K562 (cell line): ENCODE results near the gene NSUN3. TPM values are rescaled to one million over a fixed set of nuclear protein-coding genes. Genes with fewer than 3 reads are reported as not detected.
A peak's percentile ranks its signal among the peaks of the same experiment; 100 is the strongest.

Experiments
- BCLAF1 ChIP-seq, 2 experiments: fragments of 450-650 bp in 1 of 2; IDR thresholded peaks; 2 replicates each; pipeline ENCODE4 v1.6.1; 2011 to 2017; ENCODE audit warnings: low read depth in 2 of 2, antibody characterized with exemption in 1 of 2, borderline replicate concordance in 1 of 2, low read length in 1 of 2, mild to moderate bottlenecking in 1 of 2, mixed read lengths in 1 of 2; ENCODE audit not compliant: control insufficient read depth in 1 of 2
- FOXJ3 ChIP-seq: sonication (generic); formaldehyde crosslinking; IDR thresholded peaks from 2 replicates; pipeline ENCODE4 v1.4.0; 2020; ENCODE audit warnings: mild to moderate bottlenecking, missing genetic modification reagents
- FOXK2 ChIP-seq, 2 experiments: fragments of 450-650 bp; IDR thresholded peaks in 1 of 2; conservative IDR thresholded peaks in 1 of 2; 2 replicates each; pipeline ENCODE4 v1.6.1; 2016; ENCODE audit warnings: low read depth in 2 of 2, mild to moderate bottlenecking in 1 of 2
- FOXP1 ChIP-seq: sonication (generic); formaldehyde crosslinking; IDR thresholded peaks from 2 replicates; pipeline ENCODE4 v1.8.0; 2022; ENCODE audit warnings: mild to moderate bottlenecking, missing genetic modification reagents
- GATAD2B ChIP-seq: fragments of 450-650 bp; IDR thresholded peaks from 2 replicates; pipeline ENCODE4 v1.6.1; 2017; ENCODE audit warnings: mild to moderate bottlenecking, borderline replicate concordance
- LEF1 ChIP-seq: fragments of 450-650 bp; IDR thresholded peaks from 2 replicates; pipeline ENCODE4 v1.6.1; 2016; ENCODE audit warnings: mild to moderate bottlenecking
- MAZ ChIP-seq, 2 experiments: fragments of 450-650 bp in 1 of 2; sonication (generic) in 1 of 2; formaldehyde crosslinking; IDR thresholded peaks in 1 of 2; conservative IDR thresholded peaks in 1 of 2; 2 replicates each; pipeline versions ENCODE4 v1.4.0 to v1.5.0; 2020; ENCODE audit warnings: mild to moderate bottlenecking in 1 of 2, missing genetic modification reagents in 1 of 2
- MIER1 ChIP-seq: fragments of 450-650 bp; IDR thresholded peaks from 2 replicates; pipeline ENCODE4 v1.6.1; 2016; ENCODE audit warnings: antibody characterized with exemption, mild to moderate bottlenecking, low read depth
- MTA3 ChIP-seq: fragments of 450-650 bp; formaldehyde crosslinking; IDR thresholded peaks from 2 replicates; pipeline ENCODE4 v1.6.1; 2017; ENCODE audit warnings: mild to moderate bottlenecking, borderline replicate concordance
- PCBP2 ChIP-seq: fragments of 200-400 bp; formaldehyde crosslinking; IDR thresholded peaks from 2 replicates; pipeline ENCODE4 v1.6.1; 2018; ENCODE audit warnings: low read length, low read depth, mild to moderate bottlenecking, moderate library complexity; ENCODE audit not compliant: poor library complexity, severe bottlenecking
- RBFOX2 ChIP-seq: fragments of 200-400 bp; formaldehyde crosslinking; IDR thresholded peaks from 2 replicates; pipeline ENCODE4 v1.6.1; 2017; ENCODE audit warnings: low read depth, mild to moderate bottlenecking, low read length, moderate library complexity
- RBM22 ChIP-seq: fragments of 200-400 bp; formaldehyde crosslinking; IDR thresholded peaks from 2 replicates; pipeline ENCODE4 v1.6.1; 2018; ENCODE audit warnings: low read length, low read depth; ENCODE audit not compliant: poor library complexity, severe bottlenecking
- SLC30A9 ChIP-seq: fragments of 250-450 bp; sonication (Bioruptor Pico); IDR thresholded peaks from 2 replicates; pipeline ENCODE4 v1.8.0; 2022; ENCODE audit warnings: mild to moderate bottlenecking, moderate library complexity
- ZNF584 ChIP-seq: fragments of 200-800 bp; sonication (Bioruptor generic); IDR thresholded peaks from 2 replicates; pipeline ENCODE4 v1.6.1; 2016; ENCODE audit warnings: low read depth, mild to moderate bottlenecking, missing genetic modification characterization, missing compliant biosample characterization
- polyA plus RNA-seq, 8 experiments: library from polyadenylated mRNA; depleted of rRNA in 4 of 8; stranded (reverse) in 5 of 8; unstranded in 3 of 8; fragments of >200 nt; fragmentation: Nextera tagmentation in 2 of 8; fragmentation: Illumina TruSeq in 1 of 8; extraction: Ambion mirVana in 2 of 8; extraction: Trizol in 1 of 8; gene quantifications; 2 replicates each; pipeline versions ENCODE4 v1.2.1 to v1.2.3, GENCODE V29; 2011 to 2014; ENCODE audit warnings: inconsistent platforms in 1 of 8, missing spikeins in 1 of 8
- total RNA-seq, 7 experiments: library from RNA; depleted of rRNA in 6 of 7; stranded (reverse); fragments of >200 nt in 6 of 7; fragmentation: Illumina TruSeq in 2 of 7; extraction: Trizol in 2 of 7; gene quantifications; 2 replicates each; pipeline versions ENCODE4 v1.2.1 to v1.2.3, GENCODE V29; 2011 to 2021; ENCODE audit warnings: low replicate concordance in 1 of 7
- TF ChIP-seq, protein P1 (sequence below), 2 experiments: fragments of 200-800 bp in 1 of 2; sonication (Bioruptor generic) in 1 of 2; sonication (generic) in 1 of 2; formaldehyde crosslinking in 1 of 2; IDR thresholded peaks in 1 of 2; conservative IDR thresholded peaks in 1 of 2; 2 replicates each; pipeline versions ENCODE4 v1.5.0 to v1.6.1; 2016 to 2020; ENCODE audit warnings: missing compliant biosample characterization in 1 of 2, missing genetic modification characterization in 1 of 2, missing genetic modification reagents in 1 of 2
- TF ChIP-seq, protein P2 (sequence below): fragments of 200-800 bp; sonication (Bioruptor generic); IDR thresholded peaks from 2 replicates; pipeline ENCODE4 v1.6.1; 2016; ENCODE audit warnings: missing genetic modification characterization, missing compliant biosample characterization

The NSUN3 gene
- total and polyA plus RNA-seq, 9 of the 15 experiments (the other 6 are each of a cell fraction or from before 2014, with no cell fraction given) = 4.4 to 12.3 (median 7.6) TPM

DNA sequence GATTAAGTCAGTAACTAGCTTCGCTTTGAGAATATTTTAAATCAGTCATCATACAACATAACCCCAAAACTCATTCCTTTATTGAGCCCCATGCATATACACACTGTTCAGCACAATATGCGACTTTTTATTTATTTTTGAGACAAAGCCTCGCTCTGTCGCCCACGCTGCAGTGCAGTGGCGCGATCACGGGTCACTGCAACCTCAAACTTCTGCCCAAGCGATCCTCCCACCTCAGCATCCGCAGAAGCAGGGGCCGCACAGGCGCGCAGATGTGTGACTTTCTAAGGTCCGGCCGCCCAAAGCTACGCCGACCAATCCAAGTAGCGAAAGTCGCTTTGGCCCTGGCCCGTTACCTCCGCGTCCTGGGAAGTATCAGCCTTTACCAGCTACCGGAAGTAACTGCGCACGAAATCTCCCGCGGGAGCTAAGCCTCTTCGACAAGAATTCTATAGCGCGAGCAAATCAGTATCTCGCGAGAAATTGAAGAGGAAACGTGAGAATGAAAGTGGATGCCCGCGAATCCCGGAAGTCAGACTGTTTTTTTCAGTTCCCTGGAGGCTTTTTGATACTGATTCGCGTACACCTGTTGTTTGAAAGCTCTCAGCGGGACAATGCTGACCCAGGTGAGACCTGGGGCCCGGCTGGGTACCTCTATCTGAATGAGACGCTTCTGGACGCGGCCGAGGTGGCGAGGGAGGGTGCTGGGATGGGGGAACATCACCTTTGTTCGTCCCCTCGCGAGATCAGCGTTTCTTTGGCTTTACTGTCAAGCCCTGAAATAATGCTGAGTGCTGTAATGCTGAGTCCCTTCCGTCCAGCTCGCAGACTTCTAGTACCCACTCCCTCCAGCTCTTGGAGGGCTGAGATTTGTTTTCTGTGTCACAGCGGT, at the start of gene NSUN3, which contains the start of gene DHFR2 (continued):
- TF ChIP-seq, protein P1, sequence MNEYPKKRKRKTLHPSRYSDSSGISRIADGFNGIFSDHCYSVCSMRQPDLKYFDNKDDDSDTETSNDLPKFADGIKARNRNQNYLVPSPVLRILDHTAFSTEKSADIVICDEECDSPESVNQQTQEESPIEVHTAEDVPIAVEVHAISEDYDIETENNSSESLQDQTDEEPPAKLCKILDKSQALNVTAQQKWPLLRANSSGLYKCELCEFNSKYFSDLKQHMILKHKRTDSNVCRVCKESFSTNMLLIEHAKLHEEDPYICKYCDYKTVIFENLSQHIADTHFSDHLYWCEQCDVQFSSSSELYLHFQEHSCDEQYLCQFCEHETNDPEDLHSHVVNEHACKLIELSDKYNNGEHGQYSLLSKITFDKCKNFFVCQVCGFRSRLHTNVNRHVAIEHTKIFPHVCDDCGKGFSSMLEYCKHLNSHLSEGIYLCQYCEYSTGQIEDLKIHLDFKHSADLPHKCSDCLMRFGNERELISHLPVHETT (CRISPR knock-in tag; conservative IDR thresholded peaks at IDR 0.05 in 1 of 2, IDR thresholded peaks at IDR 0.05 in 1 of 2) = no peak
- TF ChIP-seq FOXP1 (CRISPR knock-in tag) = no peak
- TF ChIP-seq, protein P2, sequence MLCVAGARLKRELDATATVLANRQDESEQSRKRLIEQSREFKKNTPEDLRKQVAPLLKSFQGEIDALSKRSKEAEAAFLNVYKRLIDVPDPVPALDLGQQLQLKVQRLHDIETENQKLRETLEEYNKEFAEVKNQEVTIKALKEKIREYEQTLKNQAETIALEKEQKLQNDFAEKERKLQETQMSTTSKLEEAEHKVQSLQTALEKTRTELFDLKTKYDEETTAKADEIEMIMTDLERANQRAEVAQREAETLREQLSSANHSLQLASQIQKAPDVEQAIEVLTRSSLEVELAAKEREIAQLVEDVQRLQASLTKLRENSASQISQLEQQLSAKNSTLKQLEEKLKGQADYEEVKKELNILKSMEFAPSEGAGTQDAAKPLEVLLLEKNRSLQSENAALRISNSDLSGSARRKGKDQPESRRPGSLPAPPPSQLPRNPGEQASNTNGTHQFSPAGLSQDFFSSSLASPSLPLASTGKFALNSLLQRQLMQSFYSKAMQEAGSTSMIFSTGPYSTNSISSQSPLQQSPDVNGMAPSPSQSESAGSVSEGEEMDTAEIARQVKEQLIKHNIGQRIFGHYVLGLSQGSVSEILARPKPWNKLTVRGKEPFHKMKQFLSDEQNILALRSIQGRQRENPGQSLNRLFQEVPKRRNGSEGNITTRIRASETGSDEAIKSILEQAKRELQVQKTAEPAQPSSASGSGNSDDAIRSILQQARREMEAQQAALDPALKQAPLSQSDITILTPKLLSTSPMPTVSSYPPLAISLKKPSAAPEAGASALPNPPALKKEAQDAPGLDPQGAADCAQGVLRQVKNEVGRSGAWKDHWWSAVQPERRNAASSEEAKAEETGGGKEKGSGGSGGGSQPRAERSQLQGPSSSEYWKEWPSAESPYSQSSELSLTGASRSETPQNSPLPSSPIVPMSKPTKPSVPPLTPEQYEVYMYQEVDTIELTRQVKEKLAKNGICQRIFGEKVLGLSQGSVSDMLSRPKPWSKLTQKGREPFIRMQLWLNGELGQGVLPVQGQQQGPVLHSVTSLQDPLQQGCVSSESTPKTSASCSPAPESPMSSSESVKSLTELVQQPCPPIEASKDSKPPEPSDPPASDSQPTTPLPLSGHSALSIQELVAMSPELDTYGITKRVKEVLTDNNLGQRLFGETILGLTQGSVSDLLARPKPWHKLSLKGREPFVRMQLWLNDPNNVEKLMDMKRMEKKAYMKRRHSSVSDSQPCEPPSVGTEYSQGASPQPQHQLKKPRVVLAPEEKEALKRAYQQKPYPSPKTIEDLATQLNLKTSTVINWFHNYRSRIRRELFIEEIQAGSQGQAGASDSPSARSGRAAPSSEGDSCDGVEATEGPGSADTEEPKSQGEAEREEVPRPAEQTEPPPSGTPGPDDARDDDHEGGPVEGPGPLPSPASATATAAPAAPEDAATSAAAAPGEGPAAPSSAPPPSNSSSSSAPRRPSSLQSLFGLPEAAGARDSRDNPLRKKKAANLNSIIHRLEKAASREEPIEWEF (CRISPR knock-in tag) = no peak
- no peak for TF ChIP-seq SLC30A9 (CRISPR knock-in tag)
- no peak for TF ChIP-seq ZNF584 (CRISPR knock-in tag)
- no peak for TF ChIP-seq GATAD2B
- TF ChIP-seq LEF1 = no peak
- no peak for TF ChIP-seq BCLAF1 (IDR thresholded peaks at IDR 0.05; ENCODE audit: borderline replicate concordance in 1 of 2, control insufficient read depth in 1 of 2, low read depth in 2 of 2, low read length in 1 of 2)
- TF ChIP-seq FOXJ3 (CRISPR knock-in tag) = no peak
- no peak for TF ChIP-seq RBM22
- TF ChIP-seq MAZ (CRISPR knock-in tag; conservative IDR thresholded peaks at IDR 0.05 in 1 of 2, IDR thresholded peaks at IDR 0.05 in 1 of 2) = no peak
- TF ChIP-seq PCBP2 = no peak
- no peak for TF ChIP-seq MIER1
- TF ChIP-seq MTA3 = 0 out of 2 replicates have a peak, but pooled peaks have one; percentile 27
- no peak for TF ChIP-seq FOXK2 (conservative IDR thresholded peaks at IDR 0.05 in 1 of 2, IDR thresholded peaks at IDR 0.05 in 1 of 2; ENCODE audit: low read depth in 2 of 2)
- peak; percentile 92 for TF ChIP-seq RBFOX2
